GM18520 (cell line): ENCODE measurements around the gene CPLX3.
A peak's percentile ranks its signal among the peaks of the same experiment; 100 is the strongest.

ENCODE experiments used
- ATAC-seq: cut with Tn5 transposase; IDR thresholded peaks from one replicate; pipeline ENCODE4 v1.9.1; 2021; ENCODE audit not compliant: unreplicated experiment

The CPLX3 gene

GRCh38 chr15:74802290-74802689 lies 24.1 kb upstream of the CPLX3 start:
- no peak for ATAC-seq

- no peak for ATAC-seq
Measured at GRCh38 chr15:74802862-74803447, 23.5 kb upstream of the CPLX3 start.

GRCh38 chr15:74804935-74805334 lies 21.5 kb upstream of the CPLX3 start:
- ATAC-seq: no peak

- ATAC-seq: no peak
Measured at GRCh38 chr15:74807282-74807681, 19.1 kb upstream of the CPLX3 start.

- ATAC-seq: no peak
Measured at GRCh38 chr15:74808078-74808839, 18.2 kb upstream of the CPLX3 start.

GRCh38 chr15:74808840-74809229 lies 17.6 kb upstream of the CPLX3 start:
- ATAC-seq: no peak

- no peak for ATAC-seq
Measured at GRCh38 chr15:74809242-74809641, 17.2 kb upstream of the CPLX3 start.

- no peak for ATAC-seq
Measured at GRCh38 chr15:74809956-74810355, 16.5 kb upstream of the CPLX3 start.

- no peak for ATAC-seq
Measured at GRCh38 chr15:74812533-74812932, 13.9 kb upstream of the CPLX3 start, which contains the start of gene LMAN1L. Gene LMAN1L (plus strand): TSS chr15:74812835. CDS start chr15:74812855, 20 bp downstream.

- no peak for ATAC-seq
Measured at GRCh38 chr15:74815121-74815934, 11.1 kb upstream of the CPLX3 start.

GRCh38 chr15:74815961-74816360 lies 10.5 kb upstream of the CPLX3 start:
- ATAC-seq: no peak

GRCh38 chr15:74816624-74817369 lies 9.6 kb upstream of the CPLX3 start:
- ATAC-seq: no peak

- ATAC-seq: no peak
Measured at GRCh38 chr15:74817370-74817737, 9.1 kb upstream of the CPLX3 start.

- ATAC-seq: no peak
Measured at GRCh38 chr15:74820056-74820455, 6.4 kb upstream of the CPLX3 start.

- ATAC-seq: peak; percentile 68
Measured at GRCh38 chr15:74821091-74821789, 5.2 kb upstream of the CPLX3 start.

- no peak for ATAC-seq
Measured at GRCh38 chr15:74821790-74822158, 4.7 kb upstream of the CPLX3 start.

GRCh38 chr15:74822233-74822632 lies 4.2 kb upstream of the CPLX3 start:
- ATAC-seq: no peak

GRCh38 chr15:74823324-74823723 lies 3.1 kb upstream of the CPLX3 start:
- ATAC-seq: no peak

- no peak for ATAC-seq
Measured at GRCh38 chr15:74824976-74825375, 1.5 kb upstream of the CPLX3 start.

GRCh38 chr15:74825866-74826265 lies 561 bp upstream of the CPLX3 start:
- ATAC-seq: no peak

- no peak for ATAC-seq
Measured at GRCh38 chr15:74826921-74827320, 494 bp downstream of the CPLX3 start.
